ENCODE results near the gene ZFAND3. TPM values are rescaled to one million over a fixed set of nuclear protein-coding genes. Genes with fewer than 3 reads are reported as not detected.
A peak's percentile ranks its signal among the peaks of the same experiment; 100 is the strongest.

Gene ZFAND3
- polyA plus RNA-seq, 2 of the 4 experiments (the other 2 are of a cell fraction) = 12.0 to 50.0 TPM

- no peak overlapping the region for H3K4me3 ChIP-seq
- 97% methylated on average over 2 of the region's 2 CpGs for WGBS (ENCODE audit: missing lambda C conversion rate)
- ATAC-seq = no peak
- H3K4me1 ChIP-seq = no peaks in the 10 kb centered on the region
- FAIRE-seq = no peak
- no peak overlapping the region for H3K27ac ChIP-seq
- no peak for DNase-seq (ENCODE audit: low read depth in 1 of 2, low spot score in 1 of 2)
- no peak for TF ChIP-seq ELK1 (IDR thresholded peaks at IDR 0.05; ENCODE audit: low read depth, low read length)
- TF ChIP-seq JUNB (IDR thresholded peaks at IDR 0.05) = no peak
- no peak for TF ChIP-seq EHMT2 (IDR thresholded peaks at IDR 0.05; ENCODE audit: low read depth)
- no peak for TF ChIP-seq MAX (IDR thresholded peaks at IDR 0.05)
- TF ChIP-seq RARB (CRISPR knock-in tag; IDR thresholded peaks at IDR 0.05) = no peak
- TF ChIP-seq CTCF (IDR thresholded peaks at IDR 0.05) = no peak
- no peak for TF ChIP-seq ZNF302 (CRISPR knock-in tag; IDR thresholded peaks at IDR 0.05)
- no peak for TF ChIP-seq CEBPB (IDR thresholded peaks at IDR 0.05)
- TF ChIP-seq MYC (IDR thresholded peaks at IDR 0.05; ENCODE audit: borderline replicate concordance, low read length) = no peak
- no peak for TF ChIP-seq NR3C1 (IDR thresholded peaks at IDR 0.05)
- no peak for TF ChIP-seq KDM1A (IDR thresholded peaks at IDR 0.05; ENCODE audit: low read depth)
- no peak overlapping the region for H3K4me2 ChIP-seq
- H3K9me3 ChIP-seq = 0 out of 3 replicates have a peak, but pooled peaks cover 13% of the 10 kb centered on the region
- POLR2A ChIA-PET = no interaction called here
- CTCF ChIA-PET = no interaction called here
These were observed 151.7 kb downstream of the ZFAND3 start for GRCh38 chr6:37971266-37971665.

- DNase-seq (ENCODE audit: low read depth in 1 of 2, low spot score in 1 of 2) (no peak), FAIRE-seq (no peak), ATAC-seq (no peak)
- Histone ChIP-seq H3K4me3 (no peak overlapping the region), H3K4me2 (no peak overlapping the region), H3K4me1 (no peaks in the 10 kb centered on the region), H3K27ac (no peak overlapping the region), H3K9me3 (0 out of 3 replicates have a peak, but pooled peaks cover 11% of the 10 kb centered on the region)
- ChIA-PET POLR2A (no interaction called here), CTCF (no interaction called here)
- TF ChIP-seq EP300 (IDR thresholded peaks at IDR 0.05) (no peak), PBX3 (IDR thresholded peaks at IDR 0.05) (no peak)
- whole genome bisulfite sequencing (ENCODE audit: missing lambda C conversion rate) = 93% methylated on average over 4 of the region's 4 CpGs
These were observed 152.3 kb downstream of the ZFAND3 start for GRCh38 chr6:37971711-37972390.

GRCh38 chr6:37972994-37973757 lies 153.6 kb downstream of the ZFAND3 start:
- Histone ChIP-seq H3K4me3 (no peak overlapping the region), H3K4me2 (no peak overlapping the region), H3K27ac (peak overlapping the region; percentile 12 to 46; a peak in 3 of 6 replicates), H3K9me3 (0 out of 3 replicates have a peak, but pooled peaks cover 10% of the 10 kb centered on the region), H3K4me1 (no peaks in the 10 kb centered on the region)
- FAIRE-seq = no peak
- WGBS (ENCODE audit: missing lambda C conversion rate) = 91% methylated on average over 1 of the region's 1 CpG
- CTCF ChIA-PET = no interaction called here
- POLR2A ChIA-PET = interaction anchor here (0.5 kb wide), 1 partner anchor 23 kb away, joined by 4 read pairs; no protein-coding TSS in a partner anchor
- DNase-seq (ENCODE audit: low read depth in 1 of 2, low spot score in 1 of 2) = no peak
- ATAC-seq = no peak
- TF ChIP-seq EHMT2 (IDR thresholded peaks at IDR 0.05; ENCODE audit: low read depth) = no peak
- TF ChIP-seq ATOH8 (CRISPR knock-in tag; IDR thresholded peaks at IDR 0.05; ENCODE audit: low read depth) = no peak
- TF ChIP-seq RAD21 (conservative IDR thresholded peaks at IDR 0.05 in 1 of 2, IDR thresholded peaks at IDR 0.05 in 1 of 2) = no peak
- TF ChIP-seq HMGXB4 (CRISPR knock-in tag; IDR thresholded peaks at IDR 0.05; ENCODE audit: borderline replicate concordance) = no peak
- TF ChIP-seq CTCF (IDR thresholded peaks at IDR 0.05) = no peak
- no peak for TF ChIP-seq HOXA7 (CRISPR knock-in tag; IDR thresholded peaks at IDR 0.05)
- TF ChIP-seq PHF8 (IDR thresholded peaks at IDR 0.05; ENCODE audit: borderline replicate concordance, low read depth) = no peak
- TF ChIP-seq CBX8 (IDR thresholded peaks at IDR 0.05) = no peak
- no peak for TF ChIP-seq FOSL2 (IDR thresholded peaks at IDR 0.05)
- TF ChIP-seq FOSL2 (CRISPR knock-in tag; IDR thresholded peaks at IDR 0.05) = no peak

All from A549 (cell line).